AG04449 (cell line): ENCODE measurements around the gene FILIP1L.

Experiments used
- CTCF ChIA-PET: fragments of 350-600 bp; formaldehyde crosslinking; extraction: SDS; loops from one replicate; lab custom pipeline; 2021; ENCODE audit warnings: antibody characterized with exemption; lab: Yijun Ruan, JAX
- POLR2A ChIA-PET: fragments of 400-600, 350-600 bp; formaldehyde crosslinking; extraction: SDS; loops from one replicate; lab custom pipeline; 2020; ENCODE audit warnings: antibody characterized with exemption, inconsistent platforms; lab: Yijun Ruan, JAX
- DNase-seq: peaks from one replicate; pipeline ENCODE4 v3.0.0-alpha.2; 2010; ENCODE audit warnings: low read depth, low spot score
- H3K4me3 ChIP-seq: 2 replicates; pipeline ENCODE4 v1.5.1; 2011; ENCODE audit warnings: low read depth, mild to moderate bottlenecking, control low read depth, low read length
- TF ChIP-seq, protein P1 (sequence below): IDR thresholded peaks from one replicate; pipeline ENCODE4 v1.5.1; 2011; ENCODE audit warnings: mild to moderate bottlenecking, moderate library complexity, low read length, control low read depth, inconsistent platforms; ENCODE audit not compliant: insufficient read depth; ENCODE audit errors: missing control alignments

FILIP1L gene

DNA sequence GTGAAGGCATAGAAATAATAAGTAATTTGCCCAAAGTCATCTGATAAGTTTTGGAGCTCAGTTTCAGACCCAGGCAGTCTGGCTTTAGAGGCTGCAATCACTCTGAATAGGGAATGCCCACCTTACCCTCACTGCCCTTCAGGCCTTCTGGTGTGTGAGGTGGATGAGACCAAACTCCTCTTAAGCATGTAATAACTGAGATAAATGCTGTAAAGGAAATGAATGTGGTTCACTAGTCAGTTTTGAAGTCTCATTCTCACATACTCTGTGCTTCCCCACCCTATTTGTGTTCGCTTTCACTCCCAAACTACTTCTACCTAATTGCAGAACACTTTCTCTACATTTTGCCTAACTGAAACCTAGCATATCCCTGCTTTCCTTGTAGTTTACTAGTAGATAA lies 144.1 kb downstream of the FILIP1L start:
- POLR2A ChIA-PET, result no interaction called here
- DNase-seq, result no peak
- TF ChIP-seq, protein P1, sequence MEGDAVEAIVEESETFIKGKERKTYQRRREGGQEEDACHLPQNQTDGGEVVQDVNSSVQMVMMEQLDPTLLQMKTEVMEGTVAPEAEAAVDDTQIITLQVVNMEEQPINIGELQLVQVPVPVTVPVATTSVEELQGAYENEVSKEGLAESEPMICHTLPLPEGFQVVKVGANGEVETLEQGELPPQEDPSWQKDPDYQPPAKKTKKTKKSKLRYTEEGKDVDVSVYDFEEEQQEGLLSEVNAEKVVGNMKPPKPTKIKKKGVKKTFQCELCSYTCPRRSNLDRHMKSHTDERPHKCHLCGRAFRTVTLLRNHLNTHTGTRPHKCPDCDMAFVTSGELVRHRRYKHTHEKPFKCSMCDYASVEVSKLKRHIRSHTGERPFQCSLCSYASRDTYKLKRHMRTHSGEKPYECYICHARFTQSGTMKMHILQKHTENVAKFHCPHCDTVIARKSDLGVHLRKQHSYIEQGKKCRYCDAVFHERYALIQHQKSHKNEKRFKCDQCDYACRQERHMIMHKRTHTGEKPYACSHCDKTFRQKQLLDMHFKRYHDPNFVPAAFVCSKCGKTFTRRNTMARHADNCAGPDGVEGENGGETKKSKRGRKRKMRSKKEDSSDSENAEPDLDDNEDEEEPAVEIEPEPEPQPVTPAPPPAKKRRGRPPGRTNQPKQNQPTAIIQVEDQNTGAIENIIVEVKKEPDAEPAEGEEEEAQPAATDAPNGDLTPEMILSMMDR, result no peak
- H3K4me3 ChIP-seq, result no peak overlapping the region
- CTCF ChIA-PET, result no interaction called here

DNA sequence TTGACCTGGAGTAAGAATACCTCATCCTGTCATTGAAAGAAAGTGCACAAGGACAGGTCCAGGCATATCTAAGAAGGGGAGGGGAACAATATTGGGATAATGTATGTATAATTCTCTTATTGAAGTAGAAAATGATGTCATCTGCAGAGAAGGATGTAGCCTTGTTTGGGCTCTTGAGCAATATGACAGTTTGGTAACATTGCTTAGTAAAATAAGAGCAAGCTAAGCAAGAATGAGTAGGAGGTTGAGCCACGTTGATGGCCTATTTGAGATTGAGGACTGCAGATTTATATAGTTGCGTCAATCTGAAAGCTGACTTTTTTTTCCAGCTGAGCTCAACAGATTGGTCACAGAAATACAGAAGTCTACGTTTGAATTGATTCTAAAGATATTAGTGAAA lies 145.2 kb downstream of the FILIP1L start:
- no peak overlapping the region for H3K4me3 ChIP-seq
- DNase-seq, result no peak
- TF ChIP-seq, protein P1, result no peak
- ChIA-PET CTCF (no interaction called here), POLR2A (no interaction called here)

DNA sequence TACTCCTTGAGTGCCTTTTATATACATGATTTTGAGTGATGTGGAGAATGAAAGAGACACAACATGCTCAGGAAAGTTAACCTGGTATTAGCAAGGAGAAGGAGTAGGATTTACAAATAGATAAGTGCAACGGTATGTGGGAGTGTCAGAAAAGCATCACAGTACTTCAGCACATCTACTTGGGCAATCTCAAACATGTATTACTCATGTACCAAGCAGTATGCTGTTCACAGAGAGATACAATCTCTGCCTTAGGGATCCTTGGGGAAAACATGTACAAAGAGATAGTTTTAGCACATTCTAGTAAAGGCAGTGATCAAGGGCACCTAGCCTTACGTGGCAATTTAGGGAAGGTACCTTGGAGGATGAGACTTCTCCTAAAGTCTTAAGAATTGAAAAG lies 146.5 kb downstream of the FILIP1L start:
- TF ChIP-seq, protein P1, result no peak
- ChIA-PET POLR2A (no interaction called here), CTCF (no interaction called here)
- no peak for DNase-seq
- no peak overlapping the region for H3K4me3 ChIP-seq

DNA sequence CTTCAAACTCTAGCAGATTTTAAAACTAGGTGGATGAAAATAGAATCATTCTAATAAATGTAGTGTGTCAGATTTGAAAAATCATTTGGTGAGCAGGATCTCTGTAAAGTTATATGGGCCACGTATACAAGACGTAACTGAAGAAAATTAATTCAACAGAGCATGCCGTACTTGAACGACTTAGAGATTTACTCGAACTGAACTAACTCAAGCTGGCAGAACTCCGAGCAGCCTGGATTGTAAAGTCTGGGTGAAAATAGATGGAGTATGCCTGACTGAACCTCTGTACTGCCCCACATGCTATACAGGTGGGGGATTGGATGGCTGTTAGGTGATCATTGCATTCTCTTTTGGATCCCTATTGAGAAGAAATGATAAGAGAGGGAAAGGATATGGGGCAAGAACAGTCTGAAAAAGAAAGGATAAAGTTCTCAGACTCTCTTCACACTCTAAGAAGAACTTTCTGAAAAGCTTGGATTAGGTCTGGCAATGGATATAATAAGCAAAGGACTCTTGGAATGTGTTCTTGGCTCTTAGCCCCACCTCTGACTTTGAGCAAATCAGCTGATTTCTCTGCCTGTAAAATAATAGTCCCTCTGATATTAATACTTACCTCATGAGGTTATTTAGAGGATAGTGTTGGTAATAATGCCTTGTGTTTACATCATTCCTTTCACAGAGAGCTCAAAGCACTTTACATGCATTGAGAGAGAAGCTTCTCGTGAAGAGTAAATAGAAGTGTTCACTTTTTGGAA lies 147.5 kb downstream of the FILIP1L start:
- TF ChIP-seq, protein P1, result no peak
- CTCF ChIA-PET, result no interaction called here
- no peak overlapping the region for H3K4me3 ChIP-seq
- POLR2A ChIA-PET, result no interaction called here
- no peak for DNase-seq

DNA sequence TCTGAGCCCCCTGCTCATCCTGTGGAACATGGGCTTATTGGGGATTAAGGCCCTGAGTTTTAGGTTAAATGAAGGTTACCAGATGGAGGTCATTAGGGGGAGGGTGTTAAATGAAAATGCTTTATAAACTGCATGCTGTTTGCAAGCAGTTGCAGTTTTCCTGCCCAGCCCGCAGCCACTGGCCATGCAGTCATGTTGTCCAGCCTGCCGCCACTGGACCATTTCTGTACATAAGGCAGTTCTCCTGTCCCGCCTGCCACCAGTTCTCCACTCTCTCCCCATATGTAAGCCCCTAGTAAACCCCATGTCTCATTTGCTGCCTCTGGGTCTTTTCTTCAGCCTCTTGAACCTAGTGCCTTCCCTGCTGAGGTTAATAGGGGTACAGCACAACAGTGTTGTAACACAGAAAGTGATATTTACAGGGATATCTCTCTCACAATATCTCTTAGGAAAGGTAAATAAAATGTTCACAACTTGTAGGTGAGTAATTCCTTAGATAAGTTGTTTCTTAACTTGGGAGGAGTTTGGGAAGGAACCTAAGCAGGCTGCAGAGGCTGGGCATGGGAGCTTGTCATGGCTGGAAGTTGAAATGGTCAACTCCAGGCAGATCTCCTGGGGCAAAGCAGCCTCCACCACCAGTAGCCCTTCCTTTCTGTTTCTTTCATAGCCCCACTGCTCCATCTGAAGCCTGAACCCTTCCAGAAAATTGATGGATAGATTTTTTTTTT lies 148.5 kb downstream of the FILIP1L start:
- ChIA-PET CTCF (interaction anchor here (1.3 kb wide), 1 partner anchor 107 kb away, joined by 3 read pairs; no protein-coding TSS in a partner anchor), POLR2A (no interaction called here)
- no peak for DNase-seq
- no peak overlapping the region for H3K4me3 ChIP-seq
- TF ChIP-seq, protein P1, result no peak

DNA sequence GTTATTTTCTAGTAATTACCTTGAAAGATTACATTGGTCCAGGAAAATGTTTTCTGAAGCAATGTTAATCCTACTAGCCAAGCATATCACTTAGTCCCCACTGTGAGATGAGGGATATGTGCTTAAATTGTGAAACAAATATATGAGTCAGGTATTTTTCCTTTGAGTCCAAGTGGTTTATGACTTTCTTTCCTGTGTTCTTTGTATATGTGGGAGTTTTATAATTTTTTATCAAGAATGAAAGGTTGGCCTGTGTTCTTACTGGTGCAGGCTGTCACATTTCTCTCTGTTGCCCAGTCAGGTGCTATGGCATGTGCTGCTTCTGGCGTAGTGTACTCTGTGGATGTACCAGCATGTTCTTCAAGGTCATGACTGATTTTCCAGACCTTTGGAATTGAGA lies 149.2 kb downstream of the FILIP1L start:
- ChIA-PET CTCF (interaction anchor here (1.3 kb wide), 1 partner anchor 106 kb away, joined by 3 read pairs; no protein-coding TSS in a partner anchor), POLR2A (no interaction called here)
- TF ChIP-seq, protein P1, result no peak
- no peak overlapping the region for H3K4me3 ChIP-seq
- no peak for DNase-seq
